HCT116 (cell line): Measurements from ENCODE around the gene DLG2.

Experiments
- CTCF ChIP-seq, 3 experiments: fragments of 200-600 bp in 1 of 3; sonication (generic) in 1 of 3; IDR thresholded peaks in 2 of 3; conservative IDR thresholded peaks in 1 of 3; 2 replicates each; pipeline ENCODE4 v1.5.1; 2012 to 2017; ENCODE audit warnings: low read depth in 2 of 3, low read length in 2 of 3, antibody characterized with exemption in 1 of 3, borderline replicate concordance in 1 of 3, control low read depth in 1 of 3, mild to moderate bottlenecking in 1 of 3, mixed read lengths in 1 of 3, mixed run types in 1 of 3, moderate library complexity in 1 of 3; ENCODE audit not compliant: insufficient read depth in 1 of 3
- EZH2 ChIP-seq: fragments of 200-600 bp; sonication (generic); IDR thresholded peaks from 2 replicates; pipeline ENCODE4 v1.6.1; 2017; ENCODE audit warnings: antibody characterized with exemption, mixed run types
- EZH2phosphoT487 ChIP-seq: fragments of 200-600 bp; IDR thresholded peaks from 2 replicates; pipeline ENCODE4 v1.6.1; 2018; ENCODE audit warnings: antibody characterized with exemption, borderline replicate concordance
- FOSL1 ChIP-seq: IDR thresholded peaks from 2 replicates; pipeline ENCODE4 v1.6.1; 2012; ENCODE audit warnings: low read depth
- POLR2A ChIP-seq: IDR thresholded peaks from 2 replicates; pipeline ENCODE4 v1.7.0; 2011; ENCODE audit warnings: borderline replicate concordance; ENCODE audit not compliant: insufficient read depth, insufficient read length; ENCODE audit errors: extremely low read depth
- POLR2AphosphoS5 ChIP-seq: IDR thresholded peaks from 2 replicates; pipeline ENCODE4 v1.6.1; 2011; ENCODE audit warnings: mild to moderate bottlenecking, low read depth, low read length, moderate library complexity
- SP1 ChIP-seq: IDR thresholded peaks from 2 replicates; pipeline ENCODE4 v1.6.1; 2012; ENCODE audit warnings: low read depth
- YY1 ChIP-seq: IDR thresholded peaks from 2 replicates; pipeline ENCODE4 v1.6.1; 2011; ENCODE audit warnings: low read length, low read depth, moderate library complexity, mild to moderate bottlenecking; ENCODE audit not compliant: insufficient replicate concordance; ENCODE audit errors: extremely low read depth
- ZNF274 ChIP-seq: fragments of 200-500 bp; sonication (Bioruptor generic); IDR thresholded peaks from 2 replicates; pipeline ENCODE4 v1.6.1; 2014; ENCODE audit warnings: mild to moderate bottlenecking, low read depth, low read length, inconsistent platforms

GRCh38 chr11:84626256-84626655 lies 1000.9 kb downstream of the DLG2 start:
- TF ChIP-seq CTCF (IDR thresholded peaks at IDR 0.05 in 2 of 3, conservative IDR thresholded peaks at IDR 0.05 in 1 of 3; ENCODE audit: borderline replicate concordance in 1 of 3, insufficient read depth in 1 of 3, low read depth in 2 of 3, low read length in 2 of 3) (no peak), POLR2A (no peak), FOSL1 (no peak), POLR2AphosphoS5 (no peak), EZH2 (no peak), EZH2phosphoT487 (no peak), YY1 (no peak), SP1 (no peak), ZNF274 (no peak)
